ENCODE results near the gene RBL1.

The RBL1 gene

DNA sequence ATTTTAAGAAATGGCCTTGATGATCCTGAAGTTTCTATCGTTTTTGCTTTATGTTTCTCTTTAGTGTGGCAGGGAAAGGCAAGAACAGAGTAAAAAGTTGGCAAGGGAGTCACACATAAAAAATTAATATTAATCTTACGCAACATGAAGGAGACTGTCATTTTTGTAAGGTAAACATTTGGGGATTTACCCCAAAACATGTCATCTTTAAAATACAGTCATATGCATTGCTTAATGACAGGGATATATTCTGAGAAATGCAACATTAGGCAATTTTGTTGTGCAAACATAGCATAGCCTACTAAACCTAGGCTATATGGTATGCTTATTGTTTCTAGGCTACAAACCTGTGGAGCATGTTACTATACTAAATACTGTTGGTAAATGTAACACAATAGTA lies 5.4 kb downstream of the RBL1 start:
- peaks cover 12% of the 10 kb centered on the region for H3K4me1 ChIP-seq (ENCODE audit: low read depth, poor library complexity, severe bottlenecking)
- no peaks in the 10 kb centered on the region for H4K20me1 ChIP-seq (ENCODE audit: insufficient read depth)
- H3K27me3 ChIP-seq (ENCODE audit: insufficient read depth, low read depth): no peaks in the 10 kb centered on the region
- H3K4me3 ChIP-seq (IDR thresholded peaks at IDR 0.05; ENCODE audit: insufficient read depth, low read depth, low read length): no peak overlapping the region
- no peak overlapping the region for H3K9ac ChIP-seq
- H3K36me3 ChIP-seq (ENCODE audit: insufficient read depth): peaks cover 4% of the 10 kb centered on the region; the same call in 1 of the 2 replicates
- TF ChIP-seq, protein P1, sequence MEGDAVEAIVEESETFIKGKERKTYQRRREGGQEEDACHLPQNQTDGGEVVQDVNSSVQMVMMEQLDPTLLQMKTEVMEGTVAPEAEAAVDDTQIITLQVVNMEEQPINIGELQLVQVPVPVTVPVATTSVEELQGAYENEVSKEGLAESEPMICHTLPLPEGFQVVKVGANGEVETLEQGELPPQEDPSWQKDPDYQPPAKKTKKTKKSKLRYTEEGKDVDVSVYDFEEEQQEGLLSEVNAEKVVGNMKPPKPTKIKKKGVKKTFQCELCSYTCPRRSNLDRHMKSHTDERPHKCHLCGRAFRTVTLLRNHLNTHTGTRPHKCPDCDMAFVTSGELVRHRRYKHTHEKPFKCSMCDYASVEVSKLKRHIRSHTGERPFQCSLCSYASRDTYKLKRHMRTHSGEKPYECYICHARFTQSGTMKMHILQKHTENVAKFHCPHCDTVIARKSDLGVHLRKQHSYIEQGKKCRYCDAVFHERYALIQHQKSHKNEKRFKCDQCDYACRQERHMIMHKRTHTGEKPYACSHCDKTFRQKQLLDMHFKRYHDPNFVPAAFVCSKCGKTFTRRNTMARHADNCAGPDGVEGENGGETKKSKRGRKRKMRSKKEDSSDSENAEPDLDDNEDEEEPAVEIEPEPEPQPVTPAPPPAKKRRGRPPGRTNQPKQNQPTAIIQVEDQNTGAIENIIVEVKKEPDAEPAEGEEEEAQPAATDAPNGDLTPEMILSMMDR (conservative IDR thresholded peaks at IDR 0.05; ENCODE audit: low read depth, low read length): no peak
- H3K4me2 ChIP-seq: no peak overlapping the region
- H2AFZ ChIP-seq (ENCODE audit: low read depth): no peak overlapping the region
- H3K27ac ChIP-seq: no peak overlapping the region
- peaks cover 88% of the 10 kb centered on the region for H3K79me2 ChIP-seq (ENCODE audit: insufficient read depth, low read depth)

- H3K4me2 ChIP-seq: no peak overlapping the region
- no peak overlapping the region for H3K27ac ChIP-seq
- no peaks in the 10 kb centered on the region; the same call in 1 of the 2 replicates for H3K36me3 ChIP-seq (ENCODE audit: insufficient read depth)
- H3K79me2 ChIP-seq (ENCODE audit: insufficient read depth, low read depth): peaks cover 77% of the 10 kb centered on the region
- H3K4me1 ChIP-seq (ENCODE audit: low read depth, poor library complexity, severe bottlenecking): no peaks in the 10 kb centered on the region
- H4K20me1 ChIP-seq (ENCODE audit: insufficient read depth): no peaks in the 10 kb centered on the region
- H3K4me3 ChIP-seq (IDR thresholded peaks at IDR 0.05; ENCODE audit: insufficient read depth, low read depth, low read length): no peak overlapping the region
- no peaks in the 10 kb centered on the region for H3K27me3 ChIP-seq (ENCODE audit: insufficient read depth, low read depth)
- no peak overlapping the region for H3K9ac ChIP-seq
- TF ChIP-seq, protein P1 (conservative IDR thresholded peaks at IDR 0.05; ENCODE audit: low read depth, low read length): peak; percentile 48; the same call in 1 of the 2 replicates
- H2AFZ ChIP-seq (ENCODE audit: low read depth): no peak overlapping the region
Measured at GRCh38 chr20:37081717-37082289, 14.0 kb downstream of the RBL1 start.

GRCh38 chr20:37077009-37077408 lies 18.8 kb downstream of the RBL1 start:
- Histone ChIP-seq H3K36me3 (ENCODE audit: insufficient read depth) (no peaks in the 10 kb centered on the region), H4K20me1 (ENCODE audit: insufficient read depth) (no peaks in the 10 kb centered on the region), H3K4me3 (IDR thresholded peaks at IDR 0.05; ENCODE audit: insufficient read depth, low read depth, low read length) (no peak overlapping the region), H3K4me1 (ENCODE audit: low read depth, poor library complexity, severe bottlenecking) (no peaks in the 10 kb centered on the region), H3K79me2 (ENCODE audit: insufficient read depth, low read depth) (peaks cover 53% of the 10 kb centered on the region), H3K4me2 (no peak overlapping the region), H2AFZ (ENCODE audit: low read depth) (no peak overlapping the region), H3K27ac (no peak overlapping the region), H3K9ac (no peak overlapping the region), H3K27me3 (ENCODE audit: insufficient read depth, low read depth) (no peaks in the 10 kb centered on the region)
- TF ChIP-seq, protein P1 (conservative IDR thresholded peaks at IDR 0.05; ENCODE audit: low read depth, low read length): no peak

- Histone ChIP-seq H3K36me3 (ENCODE audit: insufficient read depth) (no peaks in the 10 kb centered on the region), H3K9ac (no peak overlapping the region), H3K27me3 (ENCODE audit: insufficient read depth, low read depth) (no peaks in the 10 kb centered on the region), H3K79me2 (ENCODE audit: insufficient read depth, low read depth) (peaks cover 50% of the 10 kb centered on the region), H3K4me1 (ENCODE audit: low read depth, poor library complexity, severe bottlenecking) (no peaks in the 10 kb centered on the region), H2AFZ (ENCODE audit: low read depth) (no peak overlapping the region), H3K4me3 (IDR thresholded peaks at IDR 0.05; ENCODE audit: insufficient read depth, low read depth, low read length) (no peak overlapping the region), H4K20me1 (ENCODE audit: insufficient read depth) (no peaks in the 10 kb centered on the region), H3K27ac (no peak overlapping the region), H3K4me2 (no peak overlapping the region)
- TF ChIP-seq, protein P1 (conservative IDR thresholded peaks at IDR 0.05; ENCODE audit: low read depth, low read length): no peak
Measured at GRCh38 chr20:37075932-37076685, 19.7 kb downstream of the RBL1 start.
